NB4 (cell line): Measurements from ENCODE around the gene EGR1.

Experiments used
- MYC ChIP-seq: IDR thresholded peaks from 2 replicates; pipeline ENCODE4 v1.6.1; 2011; ENCODE audit warnings: low read depth, low read length
- POLR2A ChIP-seq: IDR thresholded peaks from 2 replicates; pipeline ENCODE4 v1.6.1; 2011; ENCODE audit warnings: mild to moderate bottlenecking; ENCODE audit not compliant: insufficient read length; ENCODE audit errors: extremely low read depth
- TF ChIP-seq, protein P1 (sequence below): IDR thresholded peaks from one replicate; pipeline ENCODE4 v1.5.1; 2012; ENCODE audit warnings: low read depth, low read length

DNA sequence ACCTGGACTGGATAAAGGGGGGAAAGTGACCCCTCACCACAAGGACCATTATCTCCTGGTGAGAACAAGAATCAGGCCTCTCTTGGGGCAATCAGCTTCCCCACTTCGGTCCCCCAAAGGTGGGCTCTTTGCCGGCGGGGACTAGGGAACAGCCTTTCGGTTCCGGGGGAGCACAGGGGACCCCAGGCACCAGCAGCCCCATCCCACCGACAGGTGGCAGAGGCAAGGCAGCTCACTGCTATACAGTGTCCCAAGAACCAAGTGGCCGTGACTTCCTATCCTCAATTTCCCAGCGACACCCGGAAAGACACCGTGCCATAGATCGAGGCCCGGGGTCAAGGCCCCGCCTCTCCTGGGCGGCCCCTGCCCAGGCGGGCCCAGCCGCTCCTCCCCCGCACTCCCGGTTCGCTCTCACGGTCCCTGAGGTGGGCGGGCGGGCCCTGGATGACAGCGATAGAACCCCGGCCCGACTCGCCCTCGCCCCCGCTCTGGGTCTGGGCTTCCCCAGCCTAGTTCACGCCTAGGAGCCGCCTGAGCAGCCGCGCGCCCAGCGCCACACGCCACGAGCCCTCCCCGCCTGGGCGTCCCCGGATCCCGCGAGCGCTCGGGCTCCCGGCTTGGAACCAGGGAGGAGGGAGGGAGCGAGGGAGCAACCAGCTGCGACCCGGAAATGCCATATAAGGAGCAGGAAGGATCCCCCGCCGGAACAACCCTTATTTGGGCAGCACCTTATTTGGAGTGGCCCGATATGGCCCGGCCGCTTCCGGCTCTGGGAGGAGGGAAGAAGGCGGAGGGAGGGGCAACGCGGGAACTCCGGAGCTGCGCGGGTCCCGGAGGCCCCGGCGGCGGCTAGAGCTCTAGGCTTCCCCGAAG, 655 bp upstream of the EGR1 start:
- TF ChIP-seq, protein P1, sequence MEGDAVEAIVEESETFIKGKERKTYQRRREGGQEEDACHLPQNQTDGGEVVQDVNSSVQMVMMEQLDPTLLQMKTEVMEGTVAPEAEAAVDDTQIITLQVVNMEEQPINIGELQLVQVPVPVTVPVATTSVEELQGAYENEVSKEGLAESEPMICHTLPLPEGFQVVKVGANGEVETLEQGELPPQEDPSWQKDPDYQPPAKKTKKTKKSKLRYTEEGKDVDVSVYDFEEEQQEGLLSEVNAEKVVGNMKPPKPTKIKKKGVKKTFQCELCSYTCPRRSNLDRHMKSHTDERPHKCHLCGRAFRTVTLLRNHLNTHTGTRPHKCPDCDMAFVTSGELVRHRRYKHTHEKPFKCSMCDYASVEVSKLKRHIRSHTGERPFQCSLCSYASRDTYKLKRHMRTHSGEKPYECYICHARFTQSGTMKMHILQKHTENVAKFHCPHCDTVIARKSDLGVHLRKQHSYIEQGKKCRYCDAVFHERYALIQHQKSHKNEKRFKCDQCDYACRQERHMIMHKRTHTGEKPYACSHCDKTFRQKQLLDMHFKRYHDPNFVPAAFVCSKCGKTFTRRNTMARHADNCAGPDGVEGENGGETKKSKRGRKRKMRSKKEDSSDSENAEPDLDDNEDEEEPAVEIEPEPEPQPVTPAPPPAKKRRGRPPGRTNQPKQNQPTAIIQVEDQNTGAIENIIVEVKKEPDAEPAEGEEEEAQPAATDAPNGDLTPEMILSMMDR: no peak
- TF ChIP-seq MYC (peak; percentile 33; the same call in 1 of the 2 replicates), POLR2A (peak; percentile 55)
